HuH-7.5 (cell line): ENCODE data around the gene PRSS27.

ENCODE experiments used
- DNase-seq: peaks from one replicate; pipeline ENCODE4 v3.0.0; 2011; ENCODE audit warnings: low spot score

The PRSS27 gene

GRCh38 chr16:2751577-2752034 lies 31.6 kb upstream of the PRSS27 start:
- DNase-seq, result peak; percentile 89

GRCh38 chr16:2749936-2750335 lies 29.9 kb upstream of the PRSS27 start:
- no peak for DNase-seq

GRCh38 chr16:2749476-2749875 lies 29.5 kb upstream of the PRSS27 start:
- DNase-seq, result no peak

- DNase-seq, result no peak
Observed at GRCh38 chr16:2748757-2749455, 28.9 kb upstream of the PRSS27 start.

- no peak for DNase-seq
Observed at GRCh38 chr16:2745961-2746360, 25.9 kb upstream of the PRSS27 start.

- DNase-seq, result no peak
Observed at GRCh38 chr16:2745116-2745890, 25.3 kb upstream of the PRSS27 start.

GRCh38 chr16:2744711-2745110 lies 24.7 kb upstream of the PRSS27 start:
- DNase-seq, result no peak

- DNase-seq, result no peak
Observed at GRCh38 chr16:2743007-2743810, 23.2 kb upstream of the PRSS27 start.

GRCh38 chr16:2742323-2743006 lies 22.4 kb upstream of the PRSS27 start:
- DNase-seq, result no peak

- DNase-seq, result no peak
Observed at GRCh38 chr16:2741168-2741567, 21.1 kb upstream of the PRSS27 start.

GRCh38 chr16:2740476-2740875 lies 20.5 kb upstream of the PRSS27 start:
- DNase-seq, result no peak

GRCh38 chr16:2739625-2740430 lies 19.8 kb upstream of the PRSS27 start:
- DNase-seq, result no peak

- no peak for DNase-seq
Observed at GRCh38 chr16:2738615-2739014, 18.6 kb upstream of the PRSS27 start.

- no peak for DNase-seq
Observed at GRCh38 chr16:2737895-2738418, 17.9 kb upstream of the PRSS27 start.

GRCh38 chr16:2737238-2737605 lies 17.2 kb upstream of the PRSS27 start:
- DNase-seq, result no peak

GRCh38 chr16:2736476-2737237 lies 16.6 kb upstream of the PRSS27 start:
- no peak for DNase-seq

GRCh38 chr16:2734844-2735515 lies 15.0 kb upstream of the PRSS27 start:
- no peak for DNase-seq

GRCh38 chr16:2728034-2728433 lies 8.0 kb upstream of the PRSS27 start:
- DNase-seq, result no peak

- DNase-seq, result no peak
Observed at GRCh38 chr16:2726923-2727322, 6.9 kb upstream of the PRSS27 start.
